Middle frontal gyrus (tissue), 1 donor: ENCODE results near the gene SURF1.
A peak's percentile ranks its signal among the peaks of the same experiment; 100 is the strongest.
"Not testable (repeated sequence)": the region's sequence is repeated elsewhere in the genome, so short reads cannot be mapped to it uniquely, and the experiment has no call there.

Experiments
- DNase-seq: peaks from one replicate; pipeline ENCODE4 v3.0.0-alpha.2; 2015; ENCODE audit warnings: low spot score; ENCODE audit errors: extremely low spot score

Gene SURF1

GRCh38 chr9:133346021-133346785 lies 10.1 kb downstream of the SURF1 start:
- DNase-seq = no peak

GRCh38 chr9:133345596-133345995 lies 10.7 kb downstream of the SURF1 start:
- no peak for DNase-seq

GRCh38 chr9:133344979-133345378 lies 11.3 kb downstream of the SURF1 start:
- no peak for DNase-seq

GRCh38 chr9:133344071-133344470 lies 12.2 kb downstream of the SURF1 start:
- no peak for DNase-seq

GRCh38 chr9:133342570-133342969 lies 13.7 kb downstream of the SURF1 start:
- DNase-seq = no peak

- no peak for DNase-seq
These were observed 14.2 kb downstream of the SURF1 start for GRCh38 chr9:133342069-133342406.

- DNase-seq = no peak
These were observed 14.8 kb downstream of the SURF1 start for GRCh38 chr9:133341369-133342068.

GRCh38 chr9:133340916-133341315 lies 15.4 kb downstream of the SURF1 start:
- DNase-seq = no peak

GRCh38 chr9:133340256-133340655 lies 16.0 kb downstream of the SURF1 start:
- DNase-seq = no peak

GRCh38 chr9:133339641-133340040 lies 16.6 kb downstream of the SURF1 start:
- DNase-seq = no peak

GRCh38 chr9:133335924-133336811 lies 20.1 kb downstream of the SURF1 start, which contains the start of gene SURF6:
SURF6 (minus strand) TSS chr9:133336188; CDS start chr9:133336132, 56 bp downstream.
- DNase-seq = peak; percentile 86

GRCh38 chr9:133334888-133335287 lies 21.4 kb downstream of the SURF1 start:
- DNase-seq = not testable (repeated sequence)

GRCh38 chr9:133334161-133334560 lies 22.1 kb downstream of the SURF1 start:
- DNase-seq = no peak

GRCh38 chr9:133333566-133333965 lies 22.7 kb downstream of the SURF1 start:
- no peak for DNase-seq

GRCh38 chr9:133333011-133333410 lies 23.3 kb downstream of the SURF1 start:
- DNase-seq = no peak

GRCh38 chr9:133332381-133332730 lies 23.9 kb downstream of the SURF1 start:
- DNase-seq = no peak

- DNase-seq = no peak
These were observed 24.5 kb downstream of the SURF1 start for GRCh38 chr9:133331641-133332380.

- DNase-seq = no peak
These were observed 25.1 kb downstream of the SURF1 start for GRCh38 chr9:133331221-133331620.

- DNase-seq = not testable (repeated sequence)
These were observed 26.8 kb downstream of the SURF1 start for GRCh38 chr9:133329306-133330156.

- no peak for DNase-seq
These were observed 28.3 kb downstream of the SURF1 start for GRCh38 chr9:133327834-133328484.
